Body of pancreas (tissue), 4 donors: ENCODE data around the gene RDH13.

ENCODE experiments used
- CTCF ChIP-seq, 7 experiments: fragments of 450-650 bp in 4 of 7; fragments of 200-600 bp in 3 of 7; sonication (generic) in 3 of 7; IDR thresholded peaks; one replicate each; pipeline ENCODE4 v1.5.1; 2016 to 2019; ENCODE audit warnings: antibody characterized with exemption in 7 of 7
- POLR2A ChIP-seq, 3 donors: fragments of 450-650 bp; IDR thresholded peaks; one replicate each; pipeline ENCODE4 v1.6.1; 2016; ENCODE audit warnings: antibody characterized with exemption in 3 of 3, mild to moderate bottlenecking in 2 of 3

DNA sequence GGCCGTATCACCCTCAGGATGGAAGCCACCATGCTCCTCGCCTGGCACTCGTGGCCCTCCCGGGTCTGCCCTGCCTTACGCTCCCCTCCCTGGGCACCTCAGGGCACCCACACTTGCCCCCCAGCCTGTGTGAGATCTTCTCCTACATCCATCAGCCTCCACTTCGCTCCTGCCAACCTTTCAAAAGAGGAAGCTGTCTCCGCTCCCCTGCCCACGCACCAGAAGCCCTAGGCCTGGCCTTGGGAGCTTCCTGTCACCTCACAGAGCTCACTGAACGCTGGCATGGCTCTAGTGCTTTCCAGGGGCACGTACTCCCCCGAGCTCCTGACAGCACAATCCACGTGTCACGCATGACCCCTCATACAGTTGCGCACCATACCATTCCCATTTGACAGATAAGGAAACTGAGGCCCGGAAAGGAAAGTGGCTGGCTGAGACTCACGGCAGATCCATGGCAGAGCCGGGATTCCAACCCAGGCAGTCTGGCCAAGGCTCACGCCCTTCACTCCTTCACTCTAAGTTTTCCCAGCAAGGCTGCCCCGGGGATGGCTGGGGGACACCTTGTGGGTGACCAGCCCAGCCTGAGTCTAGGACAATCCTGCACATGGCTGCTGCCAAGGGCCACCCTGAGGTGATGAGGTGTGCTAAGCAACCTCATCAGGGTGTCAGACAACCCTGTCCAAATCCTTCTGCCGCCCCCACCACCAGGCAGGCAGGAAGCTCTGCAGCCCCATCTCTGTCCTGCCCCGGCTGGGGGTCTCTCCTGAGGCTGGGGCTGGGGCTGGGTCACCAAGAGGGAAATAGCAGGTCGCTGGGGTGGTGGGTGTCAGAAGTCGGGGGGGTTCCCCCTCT is 35.1 kb upstream of the RDH13 start:
- TF ChIP-seq CTCF (IDR thresholded peaks at IDR 0.05) (no peak), POLR2A (IDR thresholded peaks at IDR 0.05) (no peak)
